Ascending aorta (tissue), 2 donors: ENCODE results near the gene NCOA1. TPM values are rescaled to one million over a fixed set of nuclear protein-coding genes. Genes with fewer than 3 reads are reported as not detected.

Experiments used
- DNase-seq, 2 donors: peaks; one replicate each; pipeline ENCODE4 v3.0.0-alpha.2; 2019; ENCODE audit warnings: low spot score in 2 of 2
- H3K27ac ChIP-seq, 2 donors: fragments of 200-600 bp; sonication (generic); one replicate each; pipeline ENCODE4 v1.5.1; 2016 to 2017; ENCODE audit warnings: mild to moderate bottlenecking in 1 of 2
- H3K27me3 ChIP-seq: fragments of 200-600 bp; sonication (generic); one replicate; pipeline ENCODE4 v1.5.1; 2017
- H3K36me3 ChIP-seq, 2 donors: fragments of 200-600 bp; sonication (generic); one replicate each; pipeline ENCODE4 v1.5.1; 2016
- H3K4me1 ChIP-seq, 2 donors: fragments of 200-600 bp; sonication (generic); one replicate each; pipeline ENCODE4 v1.5.1; 2016 to 2017; ENCODE audit warnings: mild to moderate bottlenecking in 1 of 2
- H3K4me3 ChIP-seq, 2 donors: fragments of 200-600 bp; sonication (generic); one replicate each; pipeline ENCODE4 v1.5.1; 2016 to 2017; ENCODE audit warnings: mild to moderate bottlenecking in 1 of 2
- H3K9me3 ChIP-seq, 2 donors: fragments of 200-600 bp; sonication (generic); one replicate each; pipeline ENCODE4 v1.5.1; 2016
- CTCF ChIP-seq, 3 experiments: fragments of 200-600 bp in 2 of 3; fragments of 450-650 bp in 1 of 3; sonication (generic) in 2 of 3; IDR thresholded peaks; one replicate each; pipeline ENCODE4 v1.5.1; 2016 to 2019; ENCODE audit warnings: antibody characterized with exemption in 3 of 3, mild to moderate bottlenecking in 1 of 3, moderate library complexity in 1 of 3
- intact Hi-C: fragments of 100-400 bp; cut with DNase I; formaldehyde crosslinking; loops from one replicate; pipeline ENCODE4 v1.15.1; 2023
- total RNA-seq: library from RNA; depleted of rRNA; stranded (reverse); fragments of >200 nt; gene quantifications from one replicate; pipeline ENCODE4 v1.1.0, GENCODE V29; 2016

NCOA1 gene
- total RNA-seq, 1 donor from 2014 or later, result 19.3 TPM

- intact Hi-C loops, result no loop called here
- no peak for DNase-seq
Measured at GRCh38 chr2:24540011-24540477, 49.0 kb downstream of the NCOA1 start.

GRCh38 chr2:24541621-24542020 is 50.6 kb downstream of the NCOA1 start:
- peaks cover 0 to 10% of the 10 kb centered on the region in 2 donors for H3K9me3 ChIP-seq
- H3K27me3 ChIP-seq, result no peaks in the 10 kb centered on the region
- DNase-seq, result no peak
- intact Hi-C loops, result no loop called here
- peaks cover 0 to 4% of the 10 kb centered on the region in 2 donors for H3K4me1 ChIP-seq
- no peak overlapping the region for H3K27ac ChIP-seq
- H3K36me3 ChIP-seq, result peaks cover 0 to 2% of the 10 kb centered on the region in 2 donors
- no peak for TF ChIP-seq CTCF (IDR thresholded peaks at IDR 0.05)
- H3K4me3 ChIP-seq, result no peak overlapping the region

More at GRCh38 chr2:24540011-24540477, 49.0 kb downstream of the NCOA1 start:
- peaks cover 0 to 10% of the 10 kb centered on the region in 2 donors for H3K9me3 ChIP-seq
- H3K4me1 ChIP-seq, result peaks cover 0 to 4% of the 10 kb centered on the region in 2 donors
- H3K27me3 ChIP-seq, result no peaks in the 10 kb centered on the region
- no peak overlapping the region for H3K4me3 ChIP-seq
- peaks cover 0 to 2% of the 10 kb centered on the region in 2 donors for H3K36me3 ChIP-seq
- no peak overlapping the region for H3K27ac ChIP-seq
- TF ChIP-seq CTCF (IDR thresholded peaks at IDR 0.05), result no peak

DNA sequence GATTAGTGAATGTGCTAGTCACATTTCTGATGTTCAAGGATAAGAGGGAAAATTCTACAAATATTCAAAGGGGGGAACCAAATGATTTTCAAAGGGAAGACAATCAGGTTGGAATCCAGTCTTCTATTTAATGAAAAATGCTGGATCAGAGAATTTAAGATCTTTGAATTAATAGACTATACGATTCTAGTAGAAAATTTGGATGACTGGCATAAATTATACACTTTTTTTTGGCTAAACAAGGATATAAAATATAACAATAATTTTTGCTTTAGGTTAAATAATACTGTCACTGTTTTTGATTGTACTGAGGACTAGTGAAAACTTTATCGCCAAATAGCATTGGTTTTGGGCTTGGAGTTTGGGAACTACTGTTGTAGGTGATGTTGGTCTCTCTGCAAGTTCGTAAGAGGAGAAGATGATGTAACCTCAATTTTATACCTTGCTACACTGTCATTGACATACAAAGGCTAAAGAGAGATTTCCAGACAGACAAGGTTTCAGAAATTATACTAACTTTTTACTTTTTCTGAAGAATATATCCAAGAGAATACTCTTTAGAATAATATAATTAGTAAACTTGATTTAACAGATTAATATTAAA is 51.3 kb downstream of the NCOA1 start:
- Histone ChIP-seq H3K27me3 (no peaks in the 10 kb centered on the region), H3K36me3 (no peaks in the 10 kb centered on the region), H3K4me3 (no peak overlapping the region), H3K9me3 (peaks cover 0 to 10% of the 10 kb centered on the region in 2 donors), H3K4me1 (peaks cover 0 to 4% of the 10 kb centered on the region in 2 donors), H3K27ac (no peak overlapping the region)
- intact Hi-C loops, result no loop called here
- no peak for DNase-seq
- TF ChIP-seq CTCF (IDR thresholded peaks at IDR 0.05), result no peak

GRCh38 chr2:24543252-24543651 is 52.2 kb downstream of the NCOA1 start:
- Histone ChIP-seq H3K4me1 (peaks cover 0 to 4% of the 10 kb centered on the region in 2 donors), H3K27ac (no peak overlapping the region), H3K9me3 (peaks cover 0 to 10% of the 10 kb centered on the region in 2 donors), H3K4me3 (no peak overlapping the region), H3K27me3 (no peaks in the 10 kb centered on the region), H3K36me3 (no peaks in the 10 kb centered on the region)
- no peak for DNase-seq
- no peak for TF ChIP-seq CTCF (IDR thresholded peaks at IDR 0.05)
- intact Hi-C loops, result no loop called here

GRCh38 chr2:24544456-24545115 is 53.5 kb downstream of the NCOA1 start:
- Histone ChIP-seq H3K36me3 (no peaks in the 10 kb centered on the region), H3K27ac (no peak overlapping the region), H3K4me1 (peaks cover 0 to 4% of the 10 kb centered on the region in 2 donors), H3K4me3 (no peak overlapping the region), H3K27me3 (no peaks in the 10 kb centered on the region), H3K9me3 (peaks cover 0 to 10% of the 10 kb centered on the region in 2 donors)
- intact Hi-C loops, result no loop called here
- DNase-seq, result no peak
- TF ChIP-seq CTCF (IDR thresholded peaks at IDR 0.05), result no peak
